ENCODE data around the gene BRPF3. TPM values are rescaled to one million over a fixed set of nuclear protein-coding genes. Genes with fewer than 3 reads are reported as not detected.

BRPF3 gene
- total RNA-seq, 1 experiment from 2014 or later = 16.2 TPM

DNA sequence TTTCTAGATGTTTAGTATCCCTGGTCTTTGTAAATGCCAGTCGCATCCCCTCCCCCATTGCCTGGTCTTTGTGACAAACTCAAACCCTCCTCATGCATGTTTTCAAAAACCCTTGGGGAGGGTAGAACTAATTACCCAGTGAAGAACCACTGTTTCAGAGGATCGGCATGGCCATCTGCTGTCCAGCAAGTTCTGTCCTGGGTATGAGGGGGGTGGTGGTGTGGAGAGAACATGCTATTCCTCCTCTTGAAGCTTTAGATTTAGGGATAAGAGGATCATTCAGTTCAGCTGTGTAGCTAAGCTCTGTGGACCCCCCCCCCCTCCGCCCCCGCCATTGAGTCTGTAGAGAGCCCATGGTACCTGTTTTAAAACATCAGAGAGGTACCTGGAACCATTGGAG is 5.6 kb downstream of the BRPF3 start:
- Histone ChIP-seq H3K9me3 (ENCODE audit: low read length) (no peaks in the 10 kb centered on the region), H3K27ac (ENCODE audit: low read length) (no peak overlapping the region), H3K4me1 (ENCODE audit: low read length) (peaks cover 18% of the 10 kb centered on the region), H3K27me3 (ENCODE audit: low read length) (no peaks in the 10 kb centered on the region), H3K9ac (ENCODE audit: low read length) (no peak overlapping the region), H3K4me3 (ENCODE audit: low read length) (no peak overlapping the region), H3K9me2 (replicated peaks; ENCODE audit: insufficient read depth, low read length) (no peaks in the 10 kb centered on the region), H2AFZ (ENCODE audit: low read length) (no peak overlapping the region), H4K20me1 (ENCODE audit: insufficient read depth, low read depth, low read length) (no peaks in the 10 kb centered on the region), H3K36me3 (ENCODE audit: insufficient read depth, low read length) (0 out of 2 replicates have a peak, but pooled peaks cover 3% of the 10 kb centered on the region), H3K79me2 (ENCODE audit: low read length) (peaks cover 14% of the 10 kb centered on the region), H3K4me2 (ENCODE audit: low read depth, low read length, poor library complexity, severe bottlenecking) (no peak overlapping the region)
- DNase-seq = no peak

- Histone ChIP-seq H3K36me3 (ENCODE audit: insufficient read depth, low read length) (0 out of 2 replicates have a peak, but pooled peaks cover 3% of the 10 kb centered on the region), H3K9ac (ENCODE audit: low read length) (no peak overlapping the region), H3K79me2 (ENCODE audit: low read length) (no peaks in the 10 kb centered on the region), H2AFZ (ENCODE audit: low read length) (no peak overlapping the region), H3K4me2 (ENCODE audit: low read depth, low read length, poor library complexity, severe bottlenecking) (no peak overlapping the region), H3K27me3 (ENCODE audit: low read length) (no peaks in the 10 kb centered on the region), H3K9me2 (replicated peaks; ENCODE audit: insufficient read depth, low read length) (no peaks in the 10 kb centered on the region), H3K4me1 (ENCODE audit: low read length) (peaks cover 8% of the 10 kb centered on the region), H3K4me3 (ENCODE audit: low read length) (no peak overlapping the region), H4K20me1 (ENCODE audit: insufficient read depth, low read depth, low read length) (no peaks in the 10 kb centered on the region), H3K9me3 (ENCODE audit: low read length) (no peaks in the 10 kb centered on the region), H3K27ac (ENCODE audit: low read length) (no peak overlapping the region)
- DNase-seq = no peak
These were observed 7.7 kb downstream of the BRPF3 start for GRCh38 chr6:36204068-36204753.

- no peaks in the 10 kb centered on the region for H3K79me2 ChIP-seq (ENCODE audit: low read length)
- no peaks in the 10 kb centered on the region for H4K20me1 ChIP-seq (ENCODE audit: insufficient read depth, low read depth, low read length)
- no peak overlapping the region for H3K4me3 ChIP-seq (ENCODE audit: low read length)
- no peak overlapping the region for H3K27ac ChIP-seq (ENCODE audit: low read length)
- no peaks in the 10 kb centered on the region for H3K9me2 ChIP-seq (replicated peaks; ENCODE audit: insufficient read depth, low read length)
- no peaks in the 10 kb centered on the region for H3K4me1 ChIP-seq (ENCODE audit: low read length)
- H3K9ac ChIP-seq (ENCODE audit: low read length) = no peak overlapping the region
- no peak overlapping the region for H2AFZ ChIP-seq (ENCODE audit: low read length)
- H3K4me2 ChIP-seq (ENCODE audit: low read depth, low read length, poor library complexity, severe bottlenecking) = no peak overlapping the region
- H3K36me3 ChIP-seq (ENCODE audit: insufficient read depth, low read length) = no peaks in the 10 kb centered on the region
- no peaks in the 10 kb centered on the region for H3K9me3 ChIP-seq (ENCODE audit: low read length)
- no peak for DNase-seq
- no peaks in the 10 kb centered on the region for H3K27me3 ChIP-seq (ENCODE audit: low read length)
These were observed 10.6 kb downstream of the BRPF3 start for GRCh38 chr6:36207155-36207554.

DNA sequence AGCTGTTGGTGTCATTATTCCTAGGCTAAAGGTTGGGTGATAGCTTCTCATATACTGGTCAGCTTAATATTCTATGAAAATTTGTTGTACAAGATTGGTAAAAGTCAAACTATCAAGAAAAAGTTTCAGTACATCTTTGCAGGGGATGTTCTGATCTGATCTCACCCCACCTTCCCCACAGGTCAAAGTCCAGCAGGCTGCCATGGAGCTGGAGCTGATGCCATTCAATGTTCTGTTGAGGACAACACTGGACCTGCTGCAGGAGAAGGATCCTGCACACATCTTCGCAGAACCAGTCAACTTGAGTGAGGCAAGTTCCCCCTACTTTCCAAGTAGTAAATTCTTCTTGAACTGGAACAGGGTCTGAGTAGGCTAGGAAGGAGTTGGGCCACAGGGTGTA is 13.1 kb downstream of the BRPF3 start:
- Histone ChIP-seq H2AFZ (ENCODE audit: low read length) (no peak overlapping the region), H3K4me2 (ENCODE audit: low read depth, low read length, poor library complexity, severe bottlenecking) (no peak overlapping the region), H3K4me1 (ENCODE audit: low read length) (no peaks in the 10 kb centered on the region), H3K27ac (ENCODE audit: low read length) (no peak overlapping the region), H3K4me3 (ENCODE audit: low read length) (no peak overlapping the region), H3K27me3 (ENCODE audit: low read length) (no peaks in the 10 kb centered on the region), H4K20me1 (ENCODE audit: insufficient read depth, low read depth, low read length) (no peaks in the 10 kb centered on the region), H3K9me3 (ENCODE audit: low read length) (no peaks in the 10 kb centered on the region), H3K79me2 (ENCODE audit: low read length) (no peaks in the 10 kb centered on the region), H3K9ac (ENCODE audit: low read length) (no peak overlapping the region), H3K36me3 (ENCODE audit: insufficient read depth, low read length) (no peaks in the 10 kb centered on the region), H3K9me2 (replicated peaks; ENCODE audit: insufficient read depth, low read length) (no peaks in the 10 kb centered on the region)
- DNase-seq = no peak

DNA sequence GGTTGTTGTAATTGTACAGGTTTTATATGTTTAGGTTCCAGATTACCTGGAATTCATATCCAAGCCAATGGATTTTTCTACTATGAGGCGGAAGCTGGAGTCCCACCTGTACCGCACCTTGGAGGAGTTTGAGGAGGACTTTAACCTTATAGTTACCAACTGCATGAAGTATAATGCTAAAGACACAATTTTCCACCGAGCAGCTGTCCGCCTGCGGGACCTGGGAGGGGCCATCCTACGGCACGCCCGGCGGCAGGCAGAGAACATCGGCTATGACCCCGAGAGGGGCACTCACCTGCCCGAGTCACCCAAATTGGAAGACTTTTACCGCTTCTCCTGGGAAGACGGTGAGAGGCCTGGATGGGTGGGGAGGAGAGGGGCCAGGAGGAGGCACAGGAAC is 13.6 kb downstream of the BRPF3 start:
- H3K4me1 ChIP-seq (ENCODE audit: low read length) = no peaks in the 10 kb centered on the region
- H3K4me2 ChIP-seq (ENCODE audit: low read depth, low read length, poor library complexity, severe bottlenecking) = no peak overlapping the region
- H2AFZ ChIP-seq (ENCODE audit: low read length) = no peak overlapping the region
- H3K9me3 ChIP-seq (ENCODE audit: low read length) = no peaks in the 10 kb centered on the region
- H3K27me3 ChIP-seq (ENCODE audit: low read length) = no peaks in the 10 kb centered on the region
- no peak overlapping the region for H3K27ac ChIP-seq (ENCODE audit: low read length)
- no peak overlapping the region for H3K9ac ChIP-seq (ENCODE audit: low read length)
- H3K9me2 ChIP-seq (replicated peaks; ENCODE audit: insufficient read depth, low read length) = no peaks in the 10 kb centered on the region
- no peak for DNase-seq
- no peaks in the 10 kb centered on the region for H3K79me2 ChIP-seq (ENCODE audit: low read length)
- H3K36me3 ChIP-seq (ENCODE audit: insufficient read depth, low read length) = no peaks in the 10 kb centered on the region
- H3K4me3 ChIP-seq (ENCODE audit: low read length) = no peak overlapping the region
- H4K20me1 ChIP-seq (ENCODE audit: insufficient read depth, low read depth, low read length) = no peaks in the 10 kb centered on the region

DNA sequence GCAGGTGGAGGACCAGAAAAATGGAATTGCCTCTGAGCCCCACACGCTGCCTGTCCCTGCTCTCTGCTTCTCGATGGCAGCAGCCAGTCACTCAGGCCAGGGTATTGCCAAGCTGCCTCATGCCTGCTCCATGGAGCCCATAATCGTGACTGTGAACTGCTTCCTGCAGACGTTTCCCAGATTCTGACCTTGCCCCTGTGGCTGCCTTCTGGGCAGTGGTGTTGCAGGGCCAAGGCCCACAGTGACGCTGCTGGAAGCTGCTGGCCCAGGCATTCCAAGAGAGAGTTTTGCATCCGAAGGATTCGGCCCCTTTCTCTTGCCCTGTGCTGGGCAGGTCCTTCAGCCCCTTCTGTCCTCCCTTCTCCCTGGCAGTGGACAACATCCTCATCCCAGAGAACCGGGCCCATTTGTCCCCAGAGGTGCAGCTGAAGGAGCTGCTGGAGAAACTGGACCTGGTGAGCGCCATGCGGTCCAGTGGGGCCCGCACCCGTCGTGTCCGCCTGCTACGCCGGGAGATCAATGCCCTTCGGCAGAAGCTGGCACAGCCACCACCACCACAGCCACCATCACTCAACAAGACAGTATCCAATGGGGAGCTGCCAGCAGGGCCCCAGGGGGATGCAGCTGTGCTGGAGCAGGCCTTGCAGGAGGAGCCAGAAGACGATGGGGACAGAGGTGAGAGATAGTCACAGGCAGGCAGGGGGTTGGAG is 14.5 kb downstream of the BRPF3 start:
- no peak overlapping the region for H3K4me2 ChIP-seq (ENCODE audit: low read depth, low read length, poor library complexity, severe bottlenecking)
- no peaks in the 10 kb centered on the region for H3K9me2 ChIP-seq (replicated peaks; ENCODE audit: insufficient read depth, low read length)
- no peak overlapping the region for H3K27ac ChIP-seq (ENCODE audit: low read length)
- no peaks in the 10 kb centered on the region for H3K79me2 ChIP-seq (ENCODE audit: low read length)
- H3K4me1 ChIP-seq (ENCODE audit: low read length) = no peaks in the 10 kb centered on the region
- H3K27me3 ChIP-seq (ENCODE audit: low read length) = no peaks in the 10 kb centered on the region
- H4K20me1 ChIP-seq (ENCODE audit: insufficient read depth, low read depth, low read length) = no peaks in the 10 kb centered on the region
- H3K36me3 ChIP-seq (ENCODE audit: insufficient read depth, low read length) = no peaks in the 10 kb centered on the region
- no peak overlapping the region for H3K9ac ChIP-seq (ENCODE audit: low read length)
- H2AFZ ChIP-seq (ENCODE audit: low read length) = no peak overlapping the region
- H3K4me3 ChIP-seq (ENCODE audit: low read length) = no peak overlapping the region
- no peaks in the 10 kb centered on the region for H3K9me3 ChIP-seq (ENCODE audit: low read length)
- no peak for DNase-seq

DNA sequence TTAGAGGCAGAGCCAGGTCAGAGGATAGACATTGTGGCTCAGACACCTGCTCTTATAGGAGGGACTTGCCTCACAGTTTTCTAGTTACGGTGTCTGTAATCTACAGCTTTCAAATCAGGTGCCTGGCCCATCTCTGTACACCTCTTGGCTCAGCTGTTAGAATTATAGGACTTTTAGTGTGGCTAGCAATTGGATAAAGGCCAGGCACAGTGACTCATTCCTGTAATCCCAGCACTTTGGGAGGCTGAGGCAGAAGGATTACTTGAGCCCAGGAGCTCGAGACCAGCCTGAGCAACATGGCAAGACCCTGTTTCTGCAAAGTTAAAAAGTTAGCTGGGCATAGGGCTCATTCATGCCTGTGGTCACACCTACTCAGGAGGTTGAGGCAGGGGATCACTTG is 20.0 kb downstream of the BRPF3 start:
- Histone ChIP-seq H3K9me3 (ENCODE audit: low read length) (no peaks in the 10 kb centered on the region), H3K9ac (ENCODE audit: low read length) (no peak overlapping the region), H3K4me2 (ENCODE audit: low read depth, low read length, poor library complexity, severe bottlenecking) (no peak overlapping the region), H3K36me3 (ENCODE audit: insufficient read depth, low read length) (peaks cover 8% of the 10 kb centered on the region; the same call in 1 of the 2 replicates), H3K4me3 (ENCODE audit: low read length) (no peak overlapping the region), H3K79me2 (ENCODE audit: low read length) (no peaks in the 10 kb centered on the region), H3K9me2 (replicated peaks; ENCODE audit: insufficient read depth, low read length) (no peaks in the 10 kb centered on the region), H3K27ac (ENCODE audit: low read length) (no peak overlapping the region), H2AFZ (ENCODE audit: low read length) (no peak overlapping the region), H3K4me1 (ENCODE audit: low read length) (no peaks in the 10 kb centered on the region), H4K20me1 (ENCODE audit: insufficient read depth, low read depth, low read length) (no peaks in the 10 kb centered on the region), H3K27me3 (ENCODE audit: low read length) (no peaks in the 10 kb centered on the region)
- no peak for DNase-seq

GRCh38 chr6:36217188-36217587 is 20.6 kb downstream of the BRPF3 start:
- Histone ChIP-seq H3K9ac (ENCODE audit: low read length) (no peak overlapping the region), H3K27ac (ENCODE audit: low read length) (no peak overlapping the region), H3K9me2 (replicated peaks; ENCODE audit: insufficient read depth, low read length) (no peaks in the 10 kb centered on the region), H3K79me2 (ENCODE audit: low read length) (no peaks in the 10 kb centered on the region), H3K4me3 (ENCODE audit: low read length) (no peak overlapping the region), H3K4me1 (ENCODE audit: low read length) (no peaks in the 10 kb centered on the region), H3K4me2 (ENCODE audit: low read depth, low read length, poor library complexity, severe bottlenecking) (no peak overlapping the region), H3K36me3 (ENCODE audit: insufficient read depth, low read length) (peaks cover 8% of the 10 kb centered on the region; the same call in 1 of the 2 replicates), H3K9me3 (ENCODE audit: low read length) (no peaks in the 10 kb centered on the region), H4K20me1 (ENCODE audit: insufficient read depth, low read depth, low read length) (no peaks in the 10 kb centered on the region), H2AFZ (ENCODE audit: low read length) (no peak overlapping the region), H3K27me3 (ENCODE audit: low read length) (no peaks in the 10 kb centered on the region)
- no peak for DNase-seq
